Smooth muscle cell (in vitro differentiated cells): Measurements from ENCODE around the gene TTC12. TPM values are rescaled to one million over a fixed set of nuclear protein-coding genes. Genes with fewer than 3 reads are reported as not detected.

ENCODE experiments used
- DNase-seq: peaks from one replicate; lab custom pipeline; 2025; ENCODE audit not compliant: unreplicated experiment; lab: John Stamatoyannopoulos, UW
- H2AFZ ChIP-seq: fragments of 200-600 bp; sonication (generic); 2 replicates; pipeline ENCODE4 v1.6.0; 2016; ENCODE audit warnings: antibody characterized with exemption, low read depth, mild to moderate bottlenecking
- H3F3A ChIP-seq: fragments of 200-600 bp; sonication (generic); 2 replicates; pipeline ENCODE4 v1.6.0; 2017; ENCODE audit warnings: antibody characterized with exemption, low read depth
- H3K27ac ChIP-seq: fragments of 200-600 bp; sonication (generic); 2 replicates; pipeline ENCODE4 v1.5.1; 2016; ENCODE audit warnings: low read depth, mild to moderate bottlenecking
- H3K27me3 ChIP-seq: fragments of 200-600 bp; sonication (generic); 2 replicates; pipeline ENCODE4 v1.6.1; 2016; ENCODE audit warnings: low read depth, mild to moderate bottlenecking
- H3K36me3 ChIP-seq: fragments of 200-600 bp; sonication (generic); 2 replicates; pipeline ENCODE4 v1.5.1; 2016; ENCODE audit warnings: low read depth
- H3K4me1 ChIP-seq: fragments of 200-600 bp; sonication (generic); 2 replicates; pipeline ENCODE4 v1.5.1; 2016; ENCODE audit warnings: low read depth
- H3K4me2 ChIP-seq: fragments of 200-600 bp; sonication (generic); 2 replicates; pipeline ENCODE4 v1.6.0; 2016; ENCODE audit warnings: mild to moderate bottlenecking
- H3K4me3 ChIP-seq: fragments of 200-600 bp; sonication (generic); 2 replicates; pipeline ENCODE4 v1.5.1; 2016; ENCODE audit warnings: mild to moderate bottlenecking
- H3K79me2 ChIP-seq: fragments of 200-600 bp; sonication (generic); 2 replicates; pipeline ENCODE4 v1.6.0; 2016; ENCODE audit warnings: low read depth, mild to moderate bottlenecking
- H3K9ac ChIP-seq: fragments of 200-600 bp; sonication (generic); 2 replicates; pipeline ENCODE4 v1.6.0; 2016; ENCODE audit warnings: low read depth
- H3K9me3 ChIP-seq: fragments of 200-600 bp; sonication (generic); replicated peaks from 2 replicates; pipeline ENCODE4 v1.5.1; 2016; ENCODE audit warnings: low read depth
- H4K20me1 ChIP-seq: fragments of 200-600 bp; sonication (generic); 2 replicates; pipeline ENCODE4 v1.6.0; 2016; ENCODE audit warnings: low read depth
- CTCF ChIP-seq: fragments of 200-600 bp; sonication (generic); IDR thresholded peaks from 2 replicates; pipeline ENCODE4 v1.5.1; 2017; ENCODE audit warnings: borderline replicate concordance, mild to moderate bottlenecking, antibody characterized with exemption; ENCODE audit not compliant: insufficient read depth, poor library complexity, severe bottlenecking
- WGBS: methylation state at CpG from one replicate; pipeline ENCODE4 v1.1.7; 2016; ENCODE audit warnings: low lambda C conversion rate; 5-methylcytosine and 5-hydroxymethylcytosine counted together
- polyA plus RNA-seq: library from polyadenylated mRNA; unstranded; fragments of >200 nt; fragmentation: Nextera tagmentation; extraction: Ambion mirVana; gene quantifications from 2 replicates; pipeline ENCODE4 v1.2.1, GENCODE V29; 2016
- total RNA-seq: library from RNA; depleted of rRNA; stranded (reverse); fragments of >200 nt; gene quantifications from 2 replicates; pipeline ENCODE4 v1.2.3, GENCODE V29; 2014

TTC12 gene
- total and polyA plus RNA-seq, 2 experiments from 2014 or later, result 5.8 to 8.8 TPM

DNA sequence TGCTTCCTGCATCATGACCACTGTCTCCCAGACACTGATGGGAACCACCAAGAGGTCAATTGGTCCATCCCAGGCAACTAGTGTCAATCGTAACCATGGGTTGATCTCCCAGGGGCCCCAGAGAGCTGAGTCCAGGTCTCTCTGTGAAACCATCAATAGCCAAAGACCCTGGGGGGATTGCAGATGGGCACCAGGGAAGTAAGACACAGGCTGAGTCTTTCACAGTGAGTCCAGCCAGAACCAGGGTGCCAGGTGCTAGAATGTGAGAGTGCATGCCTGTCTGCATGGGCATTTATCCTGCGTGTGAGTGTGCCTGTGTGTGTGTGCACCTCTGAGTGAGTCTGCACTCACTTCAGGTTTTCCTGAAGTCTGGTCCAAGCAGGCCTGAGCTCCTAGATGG lies 45.3 kb upstream of the TTC12 start:
- Histone ChIP-seq H3K27me3 (no peaks in the 10 kb centered on the region), H3F3A (no peaks in the 10 kb centered on the region), H3K9me3 (no peaks in the 10 kb centered on the region), H3K9ac (no peak overlapping the region), H3K4me3 (no peak overlapping the region), H2AFZ (no peak overlapping the region), H4K20me1 (no peaks in the 10 kb centered on the region), H3K4me1 (no peaks in the 10 kb centered on the region), H3K4me2 (no peak overlapping the region), H3K27ac (no peak overlapping the region), H3K36me3 (no peaks in the 10 kb centered on the region), H3K79me2 (no peaks in the 10 kb centered on the region)
- TF ChIP-seq CTCF, result no peak
- WGBS, result 97% methylated on average over 2 of the region's 2 CpGs
- DNase-seq, result no peak

DNA sequence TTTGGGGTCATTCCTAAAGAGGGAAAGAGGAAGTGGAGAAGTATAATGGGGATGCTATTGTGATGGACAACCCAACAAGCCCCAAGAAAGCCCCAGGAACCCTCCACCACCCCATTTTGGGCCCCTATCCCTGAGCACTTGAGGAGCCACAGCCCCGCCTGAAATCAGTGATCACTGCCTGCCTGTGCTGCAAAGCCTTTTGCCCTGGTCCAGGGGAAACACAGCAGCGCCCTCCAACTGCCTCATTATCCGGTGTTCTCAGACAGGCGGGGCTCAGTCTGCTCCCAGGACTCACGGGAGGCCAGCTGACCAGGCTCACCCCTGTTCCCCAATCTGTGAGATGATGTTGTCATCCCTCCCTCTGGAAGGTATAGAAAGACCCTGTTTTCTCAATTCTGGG lies 44.7 kb upstream of the TTC12 start:
- no peak for DNase-seq
- no peaks in the 10 kb centered on the region for H4K20me1 ChIP-seq
- H2AFZ ChIP-seq, result no peak overlapping the region
- no peaks in the 10 kb centered on the region for H3K4me1 ChIP-seq
- no peak for TF ChIP-seq CTCF
- no peaks in the 10 kb centered on the region for H3F3A ChIP-seq
- 98% methylated on average over 5 of the region's 5 CpGs for WGBS
- H3K9ac ChIP-seq, result no peak overlapping the region
- H3K36me3 ChIP-seq, result no peaks in the 10 kb centered on the region
- H3K4me3 ChIP-seq, result no peak overlapping the region
- no peak overlapping the region for H3K27ac ChIP-seq
- H3K79me2 ChIP-seq, result no peaks in the 10 kb centered on the region
- H3K27me3 ChIP-seq, result no peaks in the 10 kb centered on the region
- no peaks in the 10 kb centered on the region for H3K9me3 ChIP-seq
- H3K4me2 ChIP-seq, result no peak overlapping the region

GRCh38 chr11:113270080-113270479 lies 44.3 kb upstream of the TTC12 start:
- no peak for DNase-seq
- H3K4me3 ChIP-seq, result no peak overlapping the region
- TF ChIP-seq CTCF, result no peak
- H3F3A ChIP-seq, result no peaks in the 10 kb centered on the region
- no peaks in the 10 kb centered on the region for H3K79me2 ChIP-seq
- H3K4me1 ChIP-seq, result no peaks in the 10 kb centered on the region
- H3K36me3 ChIP-seq, result no peaks in the 10 kb centered on the region
- no peaks in the 10 kb centered on the region for H3K9me3 ChIP-seq
- H2AFZ ChIP-seq, result no peak overlapping the region
- H3K4me2 ChIP-seq, result no peak overlapping the region
- no peak overlapping the region for H3K9ac ChIP-seq
- H3K27ac ChIP-seq, result no peak overlapping the region
- WGBS, result 94% methylated on average over 13 of the region's 13 CpGs
- no peaks in the 10 kb centered on the region for H3K27me3 ChIP-seq
- no peaks in the 10 kb centered on the region for H4K20me1 ChIP-seq

DNA sequence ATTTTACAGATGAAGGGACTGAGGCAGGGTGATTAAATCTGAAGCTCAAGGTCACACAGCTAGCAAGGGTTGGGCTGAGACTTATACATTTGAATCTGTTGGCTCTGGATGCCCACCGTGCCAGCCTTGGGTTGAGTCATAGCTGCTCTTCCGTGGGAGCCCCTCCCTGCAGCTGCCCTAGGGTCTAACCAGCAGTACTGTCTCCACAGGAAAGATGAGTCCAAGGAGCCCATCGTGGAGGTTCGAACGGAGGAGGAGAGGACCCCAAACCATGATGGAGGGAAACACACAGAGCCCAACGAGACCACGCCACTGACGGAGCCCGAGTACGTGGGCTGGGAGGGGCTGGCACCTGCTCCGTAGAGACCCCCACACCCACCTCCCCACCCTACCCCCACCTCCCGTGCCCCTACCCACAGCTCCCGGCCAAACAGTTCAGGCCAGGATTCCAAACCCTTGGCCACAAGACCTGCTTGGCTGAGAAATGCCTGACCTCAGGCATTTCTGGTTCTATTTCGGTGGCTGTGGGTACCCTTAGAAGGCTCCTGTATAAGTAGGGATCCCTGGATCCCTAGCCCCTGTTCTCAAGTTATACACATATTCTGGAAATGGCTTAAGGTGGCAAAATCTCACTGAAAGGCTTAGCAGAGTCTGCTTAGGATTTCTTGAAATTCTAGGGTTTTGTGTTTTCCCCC lies 42.7 kb upstream of the TTC12 start:
- no peaks in the 10 kb centered on the region for H3K4me1 ChIP-seq
- no peaks in the 10 kb centered on the region for H3F3A ChIP-seq
- no peaks in the 10 kb centered on the region for H3K27me3 ChIP-seq
- H3K9ac ChIP-seq, result no peak overlapping the region
- TF ChIP-seq CTCF, result no peak
- H2AFZ ChIP-seq, result no peak overlapping the region
- H3K9me3 ChIP-seq, result no peaks in the 10 kb centered on the region
- H3K27ac ChIP-seq, result no peak overlapping the region
- no peak for DNase-seq
- H3K36me3 ChIP-seq, result no peaks in the 10 kb centered on the region
- no peak overlapping the region for H3K4me3 ChIP-seq
- 95% methylated on average over 11 of the region's 14 CpGs for WGBS
- H3K79me2 ChIP-seq, result no peaks in the 10 kb centered on the region
- no peak overlapping the region for H3K4me2 ChIP-seq
- H4K20me1 ChIP-seq, result no peaks in the 10 kb centered on the region
